WTC11 (cell line): ENCODE results near the gene RUNX2. TPM values are rescaled to one million over a fixed set of nuclear protein-coding genes. Genes with fewer than 3 reads are reported as not detected.

ENCODE experiments used
- ATAC-seq: fragments of 200-7000 bp; cut with Tn5 transposase; 2 replicates; pipeline ENCODE4 v1.10.0; 2021; ENCODE audit warnings: mild to moderate bottlenecking, moderate library complexity
- CTCF ChIA-PET: fragments of 300-600 bp; sonication (Branson Sonifier 250); formaldehyde crosslinking; loops from one replicate; lab custom pipeline; 2021; ENCODE audit warnings: antibody characterized with exemption; lab: Charles Lee
- POLR2A ChIA-PET: fragments of 350-600 bp; sonication (Branson Sonifier 250); formaldehyde crosslinking; loops from one replicate; lab custom pipeline; 2021; ENCODE audit warnings: antibody characterized with exemption; lab: Charles Lee
- DNase-seq: peaks from one replicate; pipeline ENCODE4 v3.0.0; 2021; ENCODE audit warnings: low spot score
- H3K27ac Mint-ChIP-seq: 2 replicates; pipeline ENCODE4 v1.8.0; 2021; ENCODE audit warnings: mixed read lengths
- H3K27me3 Mint-ChIP-seq: 2 replicates; pipeline ENCODE4 v1.8.0; 2021; ENCODE audit warnings: low read depth, mild to moderate bottlenecking, moderate library complexity, mixed read lengths
- H3K36me3 Mint-ChIP-seq: 2 replicates; pipeline ENCODE4 v1.8.0; 2021; ENCODE audit warnings: mixed read lengths
- H3K4me1 Mint-ChIP-seq: 2 replicates; pipeline ENCODE4 v1.8.0; 2022; ENCODE audit warnings: mixed read lengths
- H3K4me3 Mint-ChIP-seq: 2 replicates; pipeline ENCODE4 v1.8.0; 2021; ENCODE audit warnings: mild to moderate bottlenecking, moderate library complexity, mixed read lengths
- H3K9me3 Mint-ChIP-seq: 2 replicates; pipeline ENCODE4 v1.8.0; 2021; ENCODE audit warnings: mixed read lengths
- FOXP4 ChIP-seq: sonication (generic); formaldehyde crosslinking; IDR thresholded peaks from 2 replicates; pipeline ENCODE4 v1.8.0; 2022; ENCODE audit warnings: mild to moderate bottlenecking, missing genetic modification reagents
- NFATC4 ChIP-seq: fragments of 250-450 bp; sonication (Bioruptor Pico); IDR thresholded peaks from 2 replicates; pipeline ENCODE4 v1.9.0; 2021; ENCODE audit warnings: mild to moderate bottlenecking
- NR2C2 ChIP-seq: sonication (generic); formaldehyde crosslinking; IDR thresholded peaks from 2 replicates; pipeline ENCODE4 v1.8.0; 2022; ENCODE audit warnings: mild to moderate bottlenecking, missing genetic modification reagents
- OVOL2 ChIP-seq: fragments of 250-450 bp; sonication (Bioruptor Pico); IDR thresholded peaks from 2 replicates; pipeline ENCODE4 v1.9.0; 2021; ENCODE audit warnings: mild to moderate bottlenecking, borderline replicate concordance
- PRRX2 ChIP-seq: fragments of 250-450 bp; sonication (Bioruptor Pico); IDR thresholded peaks from 2 replicates; pipeline ENCODE4 v1.8.0; 2021; ENCODE audit warnings: mild to moderate bottlenecking
- SMAD4 ChIP-seq: sonication (generic); formaldehyde crosslinking; IDR thresholded peaks from 2 replicates; pipeline ENCODE4 v1.8.0; 2022; ENCODE audit warnings: mild to moderate bottlenecking, missing genetic modification reagents
- SOX15 ChIP-seq: fragments of 250-450 bp; sonication (Bioruptor Pico); IDR thresholded peaks from 2 replicates; pipeline ENCODE4 v1.9.0; 2021; ENCODE audit warnings: mild to moderate bottlenecking
- STAT6 ChIP-seq: sonication (generic); formaldehyde crosslinking; conservative IDR thresholded peaks from 2 replicates; pipeline ENCODE4 v1.8.1; 2023; ENCODE audit warnings: mild to moderate bottlenecking, low read depth, missing genetic modification reagents, moderate library complexity
- TP53 ChIP-seq: sonication (generic); formaldehyde crosslinking; IDR thresholded peaks from 2 replicates; pipeline ENCODE4 v1.8.1; 2023; ENCODE audit warnings: mild to moderate bottlenecking, missing genetic modification reagents
- USF2 ChIP-seq: sonication (generic); formaldehyde crosslinking; IDR thresholded peaks from 2 replicates; pipeline ENCODE4 v1.8.1; 2023; ENCODE audit warnings: mild to moderate bottlenecking, missing genetic modification reagents, moderate library complexity
- ZNF396 ChIP-seq: fragments of 250-450 bp; sonication (Bioruptor Pico); IDR thresholded peaks from 2 replicates; pipeline ENCODE4 v1.8.0; 2021; ENCODE audit warnings: mild to moderate bottlenecking, moderate library complexity, borderline replicate concordance
- ZNF423 ChIP-seq: fragments of 250-450 bp; sonication (Bioruptor Pico); IDR thresholded peaks from 2 replicates; pipeline ENCODE4 v2.1.2; 2022; ENCODE audit warnings: mild to moderate bottlenecking, moderate library complexity
- ZNF512 ChIP-seq: sonication (generic); formaldehyde crosslinking; IDR thresholded peaks from 2 replicates; pipeline ENCODE4 v1.8.1; 2022; ENCODE audit warnings: missing genetic modification reagents, borderline replicate concordance
- ZNF532 ChIP-seq: fragments of 250-450 bp; sonication (Bioruptor Pico); IDR thresholded peaks from 2 replicates; pipeline ENCODE4 v1.9.0; 2021; ENCODE audit warnings: mild to moderate bottlenecking, borderline replicate concordance
- ZSCAN18 ChIP-seq: fragments of 250-450 bp; sonication (Bioruptor Pico); IDR thresholded peaks from 2 replicates; pipeline ENCODE4 v2.1.2; 2022; ENCODE audit warnings: mild to moderate bottlenecking, moderate library complexity
- total RNA-seq: library from RNA; stranded (reverse); gene quantifications from 3 replicates; pipeline ENCODE4 v1.2.3, GENCODE V29; 2021

Gene RUNX2
- total RNA-seq, 1 experiment from 2014 or later: 0.28 TPM

- CTCF ChIA-PET: no interaction called here
- TF ChIP-seq USF2: no peak
- TF ChIP-seq ZNF423 (CRISPR knock-in tag): no peak
- TF ChIP-seq TP53: no peak
- no peak for TF ChIP-seq ZSCAN18 (CRISPR knock-in tag)
- no peak for TF ChIP-seq SMAD4
- H3K9me3 Mint-ChIP-seq: peaks cover 7% of the 10 kb centered on the region
- POLR2A ChIA-PET: no interaction called here
- peaks cover 5% of the 10 kb centered on the region for H3K4me1 Mint-ChIP-seq
- H3K36me3 Mint-ChIP-seq: no peaks in the 10 kb centered on the region
- ATAC-seq (no peak), DNase-seq (no peak)
- no peak overlapping the region for H3K4me3 Mint-ChIP-seq
- no peaks in the 10 kb centered on the region for H3K27me3 Mint-ChIP-seq
- no peak overlapping the region for H3K27ac Mint-ChIP-seq
Measured at GRCh38 chr6:45527210-45527609, 199.1 kb downstream of the RUNX2 start.

GRCh38 chr6:45531999-45532595, 204.0 kb downstream of the RUNX2 start:
- no peak for DNase-seq
- ChIA-PET CTCF (interaction anchor here (0.6 to 1.1 kb wide), 2 partner anchors 31 to 50 kb away, joined by 3 read pairs; no protein-coding TSS in a partner anchor), POLR2A (interaction anchor here (0.6 to 0.7 kb wide), 2 partner anchors 111 to 196 kb away, joined by 3 to 5 read pairs; no protein-coding TSS in a partner anchor)
- H3K36me3 Mint-ChIP-seq: no peaks in the 10 kb centered on the region
- peaks cover 10% of the 10 kb centered on the region for H3K27me3 Mint-ChIP-seq
- H3K4me3 Mint-ChIP-seq: no peak overlapping the region
- H3K27ac Mint-ChIP-seq: no peak overlapping the region
- no peak for ATAC-seq
- no peak for TF ChIP-seq NFATC4 (CRISPR knock-in tag)
- TF ChIP-seq ZNF396 (CRISPR knock-in tag): no peak
- TF ChIP-seq ZNF512: no peak
- no peak for TF ChIP-seq PRRX2 (CRISPR knock-in tag)
- TF ChIP-seq ZNF532 (CRISPR knock-in tag): no peak
- no peak for TF ChIP-seq SOX15
- H3K4me1 Mint-ChIP-seq: no peaks in the 10 kb centered on the region; the same call in 1 of the 2 replicates
- peaks cover 7% of the 10 kb centered on the region for H3K9me3 Mint-ChIP-seq

GRCh38 chr6:45532721-45533210, 204.6 kb downstream of the RUNX2 start:
- CTCF ChIA-PET: interaction anchor here (0.6 kb wide), 1 partner anchor 49 kb away, joined by 3 read pairs; no protein-coding TSS in a partner anchor
- Mint-ChIP-seq H3K9me3 (peaks cover 5% of the 10 kb centered on the region), H3K4me1 (no peaks in the 10 kb centered on the region; the same call in 1 of the 2 replicates), H3K27ac (no peak overlapping the region), H3K36me3 (no peaks in the 10 kb centered on the region), H3K4me3 (no peak overlapping the region), H3K27me3 (peaks cover 10% of the 10 kb centered on the region)
- DNase-seq (no peak), ATAC-seq (no peak)
- POLR2A ChIA-PET: interaction anchor here (0.7 kb wide), 1 partner anchor 111 kb away, joined by 5 read pairs; no protein-coding TSS in a partner anchor
- TF ChIP-seq SMAD4 (no peak), STAT6 (CRISPR knock-in tag) (no peak), FOXP4 (no peak), NR2C2 (CRISPR knock-in tag) (no peak), OVOL2 (CRISPR knock-in tag) (no peak)
